GM23338 (cell line): ENCODE results near the gene NT5C3B. TPM values are rescaled to one million over a fixed set of nuclear protein-coding genes. Genes with fewer than 3 reads are reported as not detected.

Source experiments
- ATAC-seq: fragments of 200-7000 bp; cut with Tn5 transposase; 3 replicates; pipeline ENCODE4 v1.9.1; 2020
- DNase-seq: peaks from one replicate; pipeline ENCODE4 v3.0.0-alpha.2; 2015; ENCODE audit warnings: low spot score
- H2AFZ ChIP-seq: fragments of 200-600 bp; sonication (generic); 2 replicates; pipeline ENCODE4 v1.8.0; 2016; ENCODE audit warnings: antibody characterized with exemption, mild to moderate bottlenecking, moderate library complexity
- H3F3A ChIP-seq: fragments of 200-600 bp; sonication (generic); replicated peaks from 2 replicates; pipeline ENCODE4 v1.8.0; 2017; ENCODE audit warnings: antibody characterized with exemption, mixed run types, low read depth
- H3K27ac ChIP-seq: fragments of 200-600 bp; sonication (generic); 2 replicates; pipeline ENCODE4 v1.6.1; 2016; ENCODE audit warnings: low read depth
- H3K27me3 ChIP-seq: fragments of 200-600 bp; sonication (generic); 2 replicates; pipeline ENCODE4 v1.8.0; 2016; ENCODE audit warnings: mild to moderate bottlenecking, mixed run types, moderate library complexity; ENCODE audit not compliant: insufficient read depth
- H3K36me3 ChIP-seq: fragments of 200-600 bp; sonication (generic); 2 replicates; pipeline ENCODE4 v1.8.0; 2016; ENCODE audit warnings: mild to moderate bottlenecking; ENCODE audit not compliant: insufficient read depth
- H3K4me1 ChIP-seq: fragments of 200-600 bp; sonication (generic); 2 replicates; pipeline ENCODE4 v1.8.0; 2016; ENCODE audit warnings: mild to moderate bottlenecking, moderate library complexity; ENCODE audit not compliant: insufficient read depth
- H3K4me2 ChIP-seq: fragments of 200-600 bp; sonication (generic); 2 replicates; pipeline ENCODE4 v1.7.1; 2017; ENCODE audit warnings: mixed run types
- H3K4me3 ChIP-seq: fragments of 200-600 bp; sonication (generic); 2 replicates; pipeline ENCODE4 v1.6.1; 2016; ENCODE audit warnings: mixed run types
- H3K79me2 ChIP-seq: fragments of 200-600 bp; sonication (generic); replicated peaks from 2 replicates; pipeline ENCODE4 v1.8.0; 2017; ENCODE audit warnings: mild to moderate bottlenecking; ENCODE audit not compliant: insufficient read depth
- H3K9me2 ChIP-seq: fragments of 200-600 bp; sonication (generic); 2 replicates; pipeline ENCODE4 v1.8.0; 2017; ENCODE audit not compliant: insufficient read depth
- H4K20me1 ChIP-seq: fragments of 200-600 bp; sonication (generic); replicated peaks from 2 replicates; pipeline ENCODE4 v1.8.0; 2017; ENCODE audit warnings: mild to moderate bottlenecking; ENCODE audit not compliant: insufficient read depth
- H3K27ac Mint-ChIP-seq: 2 replicates; pipeline ENCODE4 v1.8.0; 2020; ENCODE audit warnings: inconsistent platforms, mild to moderate bottlenecking, moderate library complexity, mixed read lengths
- H3K27me3 Mint-ChIP-seq: 3 replicates; pipeline ENCODE4 v1.8.0; 2022; ENCODE audit warnings: low read depth, mild to moderate bottlenecking, moderate library complexity, mixed read lengths, inconsistent platforms; ENCODE audit not compliant: insufficient read depth, poor library complexity
- H3K36me3 Mint-ChIP-seq: 3 replicates; pipeline ENCODE4 v1.8.0; 2021; ENCODE audit warnings: low read depth, mild to moderate bottlenecking, inconsistent platforms, moderate library complexity, mixed read lengths
- H3K4me1 Mint-ChIP-seq: 3 replicates; pipeline ENCODE4 v1.8.0; 2020; ENCODE audit warnings: mild to moderate bottlenecking, inconsistent platforms, mixed read lengths
- H3K4me3 Mint-ChIP-seq: 3 replicates; pipeline ENCODE4 v1.8.0; 2021; ENCODE audit warnings: moderate library complexity, mild to moderate bottlenecking, inconsistent platforms, mixed read lengths
- H3K9me3 Mint-ChIP-seq: 3 replicates; pipeline ENCODE4 v1.8.0; 2020; ENCODE audit warnings: moderate library complexity, mild to moderate bottlenecking, inconsistent platforms, mixed read lengths
- CREB1 ChIP-seq: fragments of 250-450 bp; sonication (Bioruptor Pico); IDR thresholded peaks from 2 replicates; pipeline ENCODE4 v1.5.0; 2020; ENCODE audit warnings: low read depth, mild to moderate bottlenecking, moderate library complexity
- CTCF ChIP-seq, 2 experiments: fragments of 200-600 bp in 1 of 2; sonication (generic) in 1 of 2; conservative IDR thresholded peaks; 2 replicates each; pipeline versions ENCODE4 v1.5.1 to v1.6.1; 2016 to 2017; ENCODE audit warnings: antibody characterized with exemption in 2 of 2, low read depth in 2 of 2, mild to moderate bottlenecking in 2 of 2, moderate library complexity in 1 of 2
- ETS1 ChIP-seq: IDR thresholded peaks from 2 replicates; pipeline ENCODE4 v1.6.1; 2016; ENCODE audit warnings: antibody characterized with exemption
- EZH2 ChIP-seq: fragments of 200-600 bp; sonication (generic); IDR thresholded peaks from one replicate; pipeline ENCODE4 v1.8.0; 2017; ENCODE audit warnings: antibody characterized with exemption, mild to moderate bottlenecking, low read depth; ENCODE audit not compliant: unreplicated experiment
- EZH2phosphoT487 ChIP-seq: fragments of 200-600 bp; sonication (generic); IDR thresholded peaks from one replicate; pipeline ENCODE4 v1.8.1; 2018; ENCODE audit warnings: antibody characterized with exemption; ENCODE audit not compliant: unreplicated experiment
- JUNB ChIP-seq: IDR thresholded peaks from one replicate; pipeline ENCODE4 v1.6.1; 2016; ENCODE audit warnings: antibody characterized with exemption; ENCODE audit not compliant: unreplicated experiment
- NANOG ChIP-seq: IDR thresholded peaks from 2 replicates; pipeline ENCODE4 v1.6.1; 2016; ENCODE audit warnings: antibody characterized with exemption, borderline replicate concordance
- POLR2AphosphoS5 ChIP-seq: IDR thresholded peaks from 2 replicates; pipeline ENCODE4 v1.6.1; 2016; ENCODE audit warnings: antibody characterized with exemption, low read depth
- REST ChIP-seq: IDR thresholded peaks from one replicate; pipeline ENCODE4 v1.6.1; 2018; ENCODE audit warnings: antibody characterized with exemption; ENCODE audit not compliant: unreplicated experiment
- STAT1 ChIP-seq: IDR thresholded peaks from one replicate; pipeline ENCODE4 v1.6.1; 2016; ENCODE audit warnings: antibody characterized with exemption; ENCODE audit not compliant: unreplicated experiment
- ZNF114 ChIP-seq: fragments of 250-450 bp; sonication (Bioruptor Pico); IDR thresholded peaks from 2 replicates; pipeline ENCODE4 v1.5.0; 2020; ENCODE audit warnings: mild to moderate bottlenecking, moderate library complexity
- ZNF331 ChIP-seq: fragments of 250-450 bp; sonication (Bioruptor Pico); IDR thresholded peaks from 2 replicates; pipeline ENCODE4 v1.5.0; 2020; ENCODE audit warnings: low read depth, mild to moderate bottlenecking, moderate library complexity
- ZNF462 ChIP-seq: fragments of 250-450 bp; sonication (Bioruptor Pico); IDR thresholded peaks from 2 replicates; pipeline ENCODE4 v1.5.0; 2020; ENCODE audit warnings: mild to moderate bottlenecking, moderate library complexity
- polyA plus RNA-seq: library from polyadenylated mRNA; unstranded; fragments of >200 nt; fragmentation: Nextera tagmentation; extraction: Ambion mirVana; gene quantifications from 2 replicates; pipeline ENCODE4 v1.2.1, GENCODE V29; 2016
- total RNA-seq: library from RNA; depleted of rRNA; stranded (reverse); fragments of >200 nt; shearing (Covaris generic); gene quantifications from 2 replicates; pipeline ENCODE4 v1.2.3, GENCODE V29; 2014

The NT5C3B gene
- total and polyA plus RNA-seq, 2 experiments from 2014 or later, result 58.2 to 78.3 TPM

GRCh38 chr17:41871789-41872188 lies 35.8 kb upstream of the NT5C3B start:
- H3K4me1 Mint-ChIP-seq, result no peaks in the 10 kb centered on the region
- H3K27me3 ChIP-seq, result no peaks in the 10 kb centered on the region
- no peak overlapping the region for H3K4me3 ChIP-seq
- peaks cover 39% of the 10 kb centered on the region for H3F3A ChIP-seq
- TF ChIP-seq ETS1, result no peak
- no peak for TF ChIP-seq STAT1
- TF ChIP-seq EZH2phosphoT487, result no peak
- TF ChIP-seq JUNB, result no peak
- no peak for TF ChIP-seq CREB1 (CRISPR knock-in tag)
- no peak for TF ChIP-seq CTCF (conservative IDR thresholded peaks at IDR 0.05; ENCODE audit: low read depth in 2 of 2)
- no peak for TF ChIP-seq POLR2AphosphoS5
- no peak for TF ChIP-seq NANOG
- TF ChIP-seq REST, result no peak
- TF ChIP-seq EZH2, result no peak
- TF ChIP-seq ZNF114 (CRISPR knock-in tag), result no peak
- TF ChIP-seq ZNF331 (CRISPR knock-in tag), result no peak
- no peak for TF ChIP-seq ZNF462
- H3K4me2 ChIP-seq, result no peak overlapping the region
- no peaks in the 10 kb centered on the region for H3K4me1 ChIP-seq
- peaks cover 7% of the 10 kb centered on the region for H3K27me3 Mint-ChIP-seq
- ATAC-seq (no peak), DNase-seq (no peak)
- peaks cover 8% of the 10 kb centered on the region for H4K20me1 ChIP-seq
- H3K27ac ChIP-seq, result no peak overlapping the region
- peaks cover 95% of the 10 kb centered on the region for H3K36me3 Mint-ChIP-seq
- no peaks in the 10 kb centered on the region for H3K9me2 ChIP-seq
- H3K27ac Mint-ChIP-seq, result no peak overlapping the region
- H3K79me2 ChIP-seq, result no peaks in the 10 kb centered on the region
- H3K4me3 Mint-ChIP-seq, result no peak overlapping the region
- H3K9me3 Mint-ChIP-seq, result peaks cover 8% of the 10 kb centered on the region; the same call in 2 of the 3 replicates
- H2AFZ ChIP-seq, result no peak overlapping the region
- peaks cover 78% of the 10 kb centered on the region for H3K36me3 ChIP-seq
